OCI-LY7 (cell line): ENCODE data around the gene UHRF2.

ENCODE experiments used
- CTCF ChIP-seq: fragments of 200-600 bp; sonication (generic); conservative IDR thresholded peaks from 2 replicates; pipeline ENCODE4 v1.5.1; 2014; ENCODE audit warnings: mild to moderate bottlenecking, antibody characterized with exemption, low read length, moderate library complexity, mixed read lengths
- EZH2phosphoT487 ChIP-seq: fragments of 200-600 bp; sonication (generic); IDR thresholded peaks from 2 replicates; pipeline ENCODE4 v1.6.1; 2018; ENCODE audit warnings: low read depth, borderline replicate concordance, mild to moderate bottlenecking, mixed run types, antibody characterized with exemption, low read length, moderate library complexity, mixed read lengths

GRCh38 chr9:6495466-6495865 is 82.5 kb downstream of the UHRF2 start:
- TF ChIP-seq CTCF (peak; percentile 38; the same call in 1 of the 2 replicates), EZH2phosphoT487 (no peak)
